Heart left ventricle (tissue), 16 donors: ENCODE results near the gene ELAVL3. TPM values are rescaled to one million over a fixed set of nuclear protein-coding genes. Genes with fewer than 3 reads are reported as not detected.

Experiments
- ATAC-seq, 4 donors: fragments of 200-7000 bp; cut with Tn5 transposase; one replicate each; pipeline ENCODE4 v1.9.1; 2020 to 2022; ENCODE audit warnings: moderate library complexity in 4 of 4, mild to moderate bottlenecking in 3 of 4, moderate number of reproducible peaks in 1 of 4
- DNase-seq, 5 donors: peaks; one replicate each; pipeline ENCODE4 v3.0.0-alpha.2; 2020
- H3K27ac ChIP-seq, 12 donors: fragments of 200-600 bp; sonication (generic) in 4 of 12; one replicate each; pipeline versions ENCODE4 v1.5.0 to v1.8.0; 2016 to 2022; ENCODE audit warnings: mild to moderate bottlenecking in 2 of 12
- H3K27me3 ChIP-seq, 9 donors: fragments of 200-600 bp; sonication (generic) in 2 of 9; one replicate each; pipeline versions ENCODE4 v1.5.1 to v1.8.0; 2016 to 2022; ENCODE audit warnings: mild to moderate bottlenecking in 3 of 9
- H3K36me3 ChIP-seq, 9 donors: fragments of 200-600 bp; sonication (generic) in 2 of 9; one replicate each; pipeline versions ENCODE4 v1.5.0 to v1.8.0; 2018 to 2022; ENCODE audit warnings: mild to moderate bottlenecking in 2 of 9
- H3K4me1 ChIP-seq, 12 donors: fragments of 200-600 bp; sonication (generic) in 4 of 12; one replicate each; pipeline versions ENCODE4 v1.5.0 to v1.8.0; 2016 to 2022; ENCODE audit warnings: mild to moderate bottlenecking in 3 of 12
- H3K4me3 ChIP-seq, 12 donors: fragments of 200-600 bp; sonication (generic) in 4 of 12; one replicate each; pipeline versions ENCODE4 v1.5.0 to v1.8.0; 2017 to 2022; ENCODE audit warnings: mild to moderate bottlenecking in 9 of 12, moderate library complexity in 4 of 12
- H3K9me3 ChIP-seq, 12 donors: fragments of 200-600 bp; sonication (generic) in 4 of 12; one replicate each; pipeline versions ENCODE4 v1.5.0 to v1.8.0; 2016 to 2022; ENCODE audit warnings: mild to moderate bottlenecking in 1 of 12
- POLR2A ChIP-seq, 2 donors: fragments of 450-650 bp; IDR thresholded peaks; one replicate each; pipeline ENCODE4 v1.6.1; 2017; ENCODE audit warnings: antibody characterized with exemption in 2 of 2, mild to moderate bottlenecking in 2 of 2, moderate library complexity in 2 of 2
- WGBS, 4 donors: extraction: QIAGEN DNeasy Blood & Tissue Kit in 2 of 4; methylation state at CpG; one replicate each; pipeline versions ENCODE4 v1.1.5 to v1.1.7; 2013 to 2018; 5-methylcytosine and 5-hydroxymethylcytosine counted together
- intact Hi-C, 10 donors: fragments of 100-400 bp; cut with DNase I; formaldehyde crosslinking; loops; one replicate each; pipeline versions ENCODE4 v1.11.1 to v1.14.2; 2022
- polyA plus RNA-seq, 2 donors: library from polyadenylated mRNA; stranded (reverse); fragments of 200-250 nt; gene quantifications; one replicate each; pipeline ENCODE4 v1.2.3, GENCODE V29; 2013
- total RNA-seq, 9 donors: library from RNA; depleted of rRNA in 2 of 9; stranded (reverse); fragments of >200 nt in 2 of 9; fragmentation: NEBNext Ultra II Directional in 3 of 9; extraction: Animal tissue kit (Norgen Biotek cat#: 25700) in 3 of 9; gene quantifications; one replicate each; pipeline versions ENCODE4 v1.1.0 to v1.2.4, GENCODE V29; 2016 to 2023
- TF ChIP-seq, protein P1 (sequence below), 12 donors: fragments of 200-600 bp; sonication (generic) in 4 of 12; IDR thresholded peaks; one replicate each; pipeline versions ENCODE4 v1.5.0 to v1.8.0; 2018 to 2022; ENCODE audit warnings: antibody characterized with exemption in 12 of 12, mild to moderate bottlenecking in 5 of 12
- donor health status: ischemic (EF 13 %, LVEDD 7.1; RV severe dilation, severe dysfunction).
- donor health status: healthy with polysubstance abuse.
- donor health status: DM: no; HTN: yes; CAD: no.
- donor health status: DM: no; HTN: no; CAD: no.
- donor health status: ischemic (EF 25% LVEDD 6.9; RV normal size, moderate dysfunction).
- donor health status: ischemic (EF 25% LVEDD 5.7; RV mildly dilated, moderate dysfunction).
- donor health status: healthy.
- donor health status: DM: yes; HTN: yes; CAD: no.
- donor health status: ischemic (EF 35%, LVEDD 5.7; RV mildly dilated, moderate dysfunction).
- donor health status: nonischemic (EF 11% LVEDD 7.7; RV severe dilation, severe dysfunction).
- donor health status: DM: yes; HTN: yes; CAD: no.
- donor health status: PGD.
- donor health status: ischemic (EF 29% LVEDD 5.4; RV normal size, mild dysfunction).
- donor health status: nonischemic (EF 23%, LVEDD 6.1; RV moderate dilation, normal function).

Gene ELAVL3
- total and polyA plus RNA-seq, 11 donors = 0.03 to 0.75 (median 0.22) TPM; not detected in 1

DNA sequence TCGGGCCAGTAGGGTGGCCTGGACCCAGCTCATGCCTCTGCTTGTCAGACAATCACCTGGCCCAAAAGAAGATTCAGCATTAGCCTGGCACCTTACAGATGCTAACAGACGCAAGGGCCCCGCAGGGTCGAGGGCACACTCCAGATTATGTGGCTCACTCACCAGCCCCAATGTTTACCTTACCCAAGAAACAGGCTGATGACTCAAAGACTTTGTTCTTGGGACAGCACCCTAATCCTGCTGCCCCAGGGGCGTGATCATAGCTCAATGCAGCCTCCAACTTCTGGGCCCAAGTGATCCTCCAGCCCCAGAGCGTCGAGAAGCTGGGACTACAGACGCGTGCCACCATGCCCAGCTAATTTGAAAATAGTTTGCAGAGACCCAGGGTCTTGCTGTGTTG lies 38.3 kb upstream of the ELAVL3 start:
- Histone ChIP-seq H3K4me3 (no peak overlapping the region), H3K36me3 (peaks cover 0 to 92% (median 54%) of the 10 kb centered on the region in 9 donors), H3K9me3 (no peaks in the 10 kb centered on the region), H3K27ac (no peak overlapping the region), H3K27me3 (no peaks in the 10 kb centered on the region), H3K4me1 (no peaks in the 10 kb centered on the region)
- TF ChIP-seq, protein P1, sequence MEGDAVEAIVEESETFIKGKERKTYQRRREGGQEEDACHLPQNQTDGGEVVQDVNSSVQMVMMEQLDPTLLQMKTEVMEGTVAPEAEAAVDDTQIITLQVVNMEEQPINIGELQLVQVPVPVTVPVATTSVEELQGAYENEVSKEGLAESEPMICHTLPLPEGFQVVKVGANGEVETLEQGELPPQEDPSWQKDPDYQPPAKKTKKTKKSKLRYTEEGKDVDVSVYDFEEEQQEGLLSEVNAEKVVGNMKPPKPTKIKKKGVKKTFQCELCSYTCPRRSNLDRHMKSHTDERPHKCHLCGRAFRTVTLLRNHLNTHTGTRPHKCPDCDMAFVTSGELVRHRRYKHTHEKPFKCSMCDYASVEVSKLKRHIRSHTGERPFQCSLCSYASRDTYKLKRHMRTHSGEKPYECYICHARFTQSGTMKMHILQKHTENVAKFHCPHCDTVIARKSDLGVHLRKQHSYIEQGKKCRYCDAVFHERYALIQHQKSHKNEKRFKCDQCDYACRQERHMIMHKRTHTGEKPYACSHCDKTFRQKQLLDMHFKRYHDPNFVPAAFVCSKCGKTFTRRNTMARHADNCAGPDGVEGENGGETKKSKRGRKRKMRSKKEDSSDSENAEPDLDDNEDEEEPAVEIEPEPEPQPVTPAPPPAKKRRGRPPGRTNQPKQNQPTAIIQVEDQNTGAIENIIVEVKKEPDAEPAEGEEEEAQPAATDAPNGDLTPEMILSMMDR (IDR thresholded peaks at IDR 0.05) = no peak
- intact Hi-C loops = no loop called here
- 94 to 95% (median 94%) methylated on average over 5 to 9 of the region's 9 CpGs for WGBS, 4 donors
- ATAC-seq (no peak), DNase-seq (no peak)

DNA sequence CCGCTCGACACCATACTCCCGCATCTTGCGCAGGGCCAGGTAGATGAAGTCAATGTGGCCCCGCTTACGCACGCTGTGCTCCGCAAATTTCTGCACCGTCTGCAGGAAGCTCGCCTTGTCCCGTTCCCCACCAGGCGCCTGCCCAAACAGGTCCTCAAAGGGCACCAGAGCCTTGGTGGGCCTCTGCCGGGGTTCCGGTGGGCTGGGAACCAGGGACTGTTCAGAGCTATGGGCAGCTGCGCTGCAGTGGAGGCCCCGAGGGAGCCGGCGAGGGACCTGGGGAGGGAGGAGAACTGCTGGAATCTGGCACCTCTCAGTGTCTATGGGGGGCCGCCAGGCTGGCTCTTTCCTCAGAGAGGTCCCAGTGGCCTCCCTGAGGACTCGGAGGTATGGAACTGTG lies 33.1 kb upstream of the ELAVL3 start:
- TF ChIP-seq POLR2A (IDR thresholded peaks at IDR 0.05) = no peak
- TF ChIP-seq, protein P1 (IDR thresholded peaks at IDR 0.05) = no peak
- no peak overlapping the region for H3K27ac ChIP-seq
- no peaks in the 10 kb centered on the region for H3K9me3 ChIP-seq
- no peaks in the 10 kb centered on the region for H3K27me3 ChIP-seq
- H3K4me3 ChIP-seq = no peak overlapping the region
- 88 to 96% (median 94%) methylated on average over 5 to 20 of the region's 20 CpGs for WGBS, 4 donors
- H3K36me3 ChIP-seq = peaks cover 0 to 92% (median 71%) of the 10 kb centered on the region in 9 donors
- intact Hi-C loops = no loop called here
- H3K4me1 ChIP-seq = no peaks in the 10 kb centered on the region
- DNase-seq (no peak), ATAC-seq (no peak)

DNA sequence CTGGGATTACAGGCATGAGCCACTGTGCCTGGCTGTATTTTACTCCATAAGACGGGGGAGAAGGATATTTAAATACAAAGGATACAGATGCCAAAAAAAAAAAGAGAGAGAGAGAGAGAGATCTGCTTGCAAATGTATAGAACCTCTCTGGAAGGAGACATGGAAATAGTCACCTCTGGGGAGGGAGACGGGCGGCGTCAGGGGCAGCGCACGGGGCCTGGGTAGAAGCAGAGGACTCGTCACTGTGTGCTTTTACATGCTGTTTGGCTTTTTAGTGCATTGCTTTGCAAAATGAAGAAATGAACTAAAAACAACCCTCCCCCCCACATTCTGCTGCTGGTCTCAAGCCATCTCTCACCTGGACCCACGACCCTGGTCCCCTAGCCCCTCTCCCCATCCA lies 29.6 kb upstream of the ELAVL3 start:
- Histone ChIP-seq H3K9me3 (no peaks in the 10 kb centered on the region), H3K4me1 (peaks cover 0 to 13% (median 5%) of the 10 kb centered on the region in 12 donors), H3K27me3 (no peaks in the 10 kb centered on the region), H3K27ac (no peak overlapping the region), H3K4me3 (no peak overlapping the region), H3K36me3 (peaks cover 0 to 56% (median 42%) of the 10 kb centered on the region in 9 donors)
- ATAC-seq (no peak), DNase-seq (no peak)
- TF ChIP-seq POLR2A (IDR thresholded peaks at IDR 0.05) = no peak
- TF ChIP-seq, protein P1 (IDR thresholded peaks at IDR 0.05) = no peak
- WGBS, 4 donors = 90 to 97% (median 95%) methylated on average over 8 of the region's 8 CpGs
- intact Hi-C loops = no loop called here

DNA sequence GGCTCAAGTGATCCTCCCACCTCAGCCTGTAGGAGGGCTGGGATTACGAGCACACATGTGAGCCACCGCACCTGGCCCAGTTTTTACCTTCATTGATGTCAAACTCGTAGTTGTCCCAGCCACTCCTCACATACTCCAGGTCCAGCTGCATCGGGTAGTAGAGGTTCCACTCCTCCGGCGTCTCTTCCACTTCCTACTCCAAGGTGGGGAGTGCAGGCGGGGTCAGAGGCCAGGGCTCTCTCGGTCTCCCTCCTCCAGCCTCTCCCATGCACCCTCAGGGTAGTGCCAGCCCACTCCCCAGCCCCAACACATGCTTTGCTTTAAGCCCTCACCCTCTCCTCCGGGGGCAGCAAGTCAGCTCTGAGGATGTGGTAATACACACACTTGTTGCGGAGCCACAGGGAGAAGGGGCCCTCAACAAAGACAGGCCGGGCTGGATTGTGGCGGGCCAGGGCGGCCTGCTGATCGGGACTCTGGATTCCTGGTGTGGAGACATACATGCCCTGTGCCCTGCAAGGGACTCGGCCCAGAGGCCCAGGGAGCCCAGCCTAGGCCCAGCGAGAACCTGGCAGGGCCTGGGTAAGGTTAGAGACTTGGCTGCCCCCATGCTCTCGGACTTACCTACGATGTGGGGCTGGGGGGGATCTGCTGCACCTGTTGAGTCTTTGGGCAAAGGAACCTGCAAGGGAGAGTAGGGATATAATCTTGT lies 26.7 kb upstream of the ELAVL3 start:
- WGBS, 4 donors = 90 to 95% (median 93%) methylated on average over 18 of the region's 18 CpGs
- TF ChIP-seq POLR2A (IDR thresholded peaks at IDR 0.05) = no peak
- TF ChIP-seq, protein P1 (IDR thresholded peaks at IDR 0.05) = no peak
- Histone ChIP-seq H3K4me3 (no peak overlapping the region), H3K9me3 (no peaks in the 10 kb centered on the region), H3K27me3 (no peaks in the 10 kb centered on the region), H3K36me3 (peaks cover 0 to 31% (median 24%) of the 10 kb centered on the region in 9 donors), H3K4me1 (peaks cover 0 to 19% (median 6%) of the 10 kb centered on the region in 12 donors), H3K27ac (no peak overlapping the region)
- no peak for ATAC-seq
- DNase-seq = no peak
- intact Hi-C loops = loop anchor here in 2 of 10 donors (2.0 to 10.0 kb wide), 2 partner anchors 13 to 87 kb away; partner anchors contain the start of gene ZNF627 (in 1 of the 2)
